Measurements from ENCODE around the gene COMTD1.

The COMTD1 gene

DNA sequence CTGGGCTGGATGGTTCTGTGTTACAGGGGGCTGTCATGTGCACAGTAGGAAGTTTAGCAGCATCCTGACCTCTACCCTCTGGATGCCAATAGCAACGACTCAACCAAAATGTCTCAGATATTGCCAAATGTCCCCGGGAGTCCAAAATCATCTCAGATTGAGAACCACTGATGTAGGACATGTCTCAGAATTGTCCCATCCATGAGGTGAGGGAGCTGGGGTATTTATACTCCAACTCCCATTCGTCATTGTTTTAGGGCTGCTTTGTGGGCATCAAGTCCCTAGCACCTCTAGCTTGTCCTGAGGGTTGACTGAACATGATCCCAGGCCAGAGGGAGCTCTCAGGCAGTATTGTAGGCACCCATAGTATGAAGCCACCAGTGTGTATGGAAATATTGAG, 25.2 kb upstream of the COMTD1 start:
- DNase-seq (ENCODE audit: low read depth): no peak
- no peak for TF ChIP-seq CTCF (IDR thresholded peaks at IDR 0.05; ENCODE audit: insufficient read depth, low read depth, low read length, missing control alignments)
- H3K4me3 ChIP-seq (ENCODE audit: low read length): no peak overlapping the region

GRCh38 chr10:75254739-75255138, 19.0 kb upstream of the COMTD1 start:
- no peak overlapping the region for H3K4me3 ChIP-seq (ENCODE audit: low read length)
- no peak for TF ChIP-seq CTCF (IDR thresholded peaks at IDR 0.05; ENCODE audit: insufficient read depth, low read depth, low read length, missing control alignments)
- DNase-seq (ENCODE audit: low read depth): peak; percentile 38

DNA sequence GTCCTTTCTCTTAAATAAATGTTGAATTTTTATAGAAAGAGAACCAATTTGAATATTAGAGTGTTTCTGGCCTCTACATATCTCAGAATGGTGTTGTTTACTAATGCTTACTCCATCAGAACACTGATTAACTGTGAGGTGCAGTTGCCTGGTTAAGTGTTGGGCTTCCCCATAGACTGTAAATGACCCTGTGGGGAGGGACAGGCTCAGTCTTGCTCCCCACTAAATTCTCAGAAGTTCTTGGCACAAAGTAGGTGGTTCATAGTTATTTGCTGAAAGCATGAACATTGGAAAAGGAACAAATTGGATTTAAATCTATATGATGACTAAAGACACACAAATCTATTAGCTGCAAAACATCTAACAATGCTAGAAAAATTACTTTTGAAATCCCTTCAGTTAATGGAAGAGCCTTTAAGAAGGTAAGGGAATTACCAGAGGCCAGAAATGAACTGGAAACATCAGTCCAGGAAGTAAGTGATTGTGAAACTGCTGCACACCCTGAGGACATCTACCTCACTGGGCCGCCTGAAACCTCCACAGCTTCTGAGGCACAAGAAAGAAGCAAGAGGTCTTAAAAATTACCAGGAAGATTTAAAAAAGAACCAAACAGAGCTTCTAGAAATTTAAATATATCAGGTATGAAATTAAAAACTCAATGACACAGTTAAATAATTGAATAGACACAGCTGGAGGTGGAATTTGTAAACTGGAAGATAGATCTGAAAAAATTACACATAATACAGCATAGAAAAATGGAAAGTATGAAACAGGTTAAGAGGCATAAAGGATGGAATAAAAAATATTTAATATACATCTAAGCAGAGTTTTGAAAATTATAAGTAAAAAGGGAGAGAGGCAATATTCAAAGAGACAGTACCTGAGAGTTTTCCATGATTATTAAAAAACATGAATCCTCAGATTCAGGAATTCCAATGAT, 17.8 kb upstream of the COMTD1 start:
- TF ChIP-seq CTCF (IDR thresholded peaks at IDR 0.05; ENCODE audit: insufficient read depth, low read depth, low read length, missing control alignments): no peak
- DNase-seq (ENCODE audit: low read depth): peak; percentile 84
- no peak overlapping the region for H3K4me3 ChIP-seq (ENCODE audit: low read length)

DNA sequence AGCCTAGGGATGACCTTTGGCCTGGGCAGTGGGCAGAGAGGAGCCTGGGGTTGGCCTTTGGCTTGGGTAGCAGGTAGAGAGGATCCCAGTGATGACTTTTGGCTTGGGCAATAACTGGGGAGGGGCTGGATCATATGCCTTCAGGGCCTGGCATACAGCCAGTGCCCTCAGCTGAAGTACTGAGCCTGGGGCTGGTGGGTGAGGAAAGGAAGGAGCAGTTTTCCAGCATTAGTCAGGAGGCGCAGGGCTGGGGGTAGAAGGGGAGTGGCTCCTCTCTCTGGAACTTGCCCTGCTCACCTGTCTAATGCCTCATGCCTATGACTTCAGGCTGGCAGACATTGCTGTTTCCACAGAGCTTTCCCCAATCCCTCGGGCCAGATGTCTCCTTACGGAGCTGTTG, 15.2 kb upstream of the COMTD1 start:
- DNase-seq (ENCODE audit: low read depth): peak; percentile 98
- no peak overlapping the region for H3K4me3 ChIP-seq (ENCODE audit: low read length)
- TF ChIP-seq CTCF (IDR thresholded peaks at IDR 0.05; ENCODE audit: insufficient read depth, low read depth, low read length, missing control alignments): no peak

DNA sequence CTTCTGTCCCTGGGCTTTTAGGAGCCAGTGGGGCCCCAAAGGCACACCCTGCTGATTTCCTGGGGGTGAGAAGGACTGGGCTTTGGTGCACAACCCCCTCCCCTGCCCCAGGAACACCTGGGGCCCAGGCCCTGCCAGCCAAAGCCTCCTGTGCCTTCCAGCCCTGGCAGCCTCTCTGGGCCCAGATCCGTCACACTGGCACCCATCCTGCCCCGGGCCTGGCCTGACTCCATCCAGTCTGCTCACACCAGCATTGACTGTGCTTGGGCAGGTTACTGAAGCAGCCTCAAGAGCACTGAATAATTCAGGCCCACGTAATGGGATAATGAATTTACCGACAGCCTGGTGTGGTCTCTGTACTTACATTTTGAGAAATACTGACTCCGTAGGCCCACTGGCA, 12.0 kb upstream of the COMTD1 start:
- no peak for TF ChIP-seq CTCF (IDR thresholded peaks at IDR 0.05; ENCODE audit: insufficient read depth, low read depth, low read length, missing control alignments)
- no peak for DNase-seq (ENCODE audit: low read depth)
- H3K4me3 ChIP-seq (ENCODE audit: low read length): no peak overlapping the region

DNA sequence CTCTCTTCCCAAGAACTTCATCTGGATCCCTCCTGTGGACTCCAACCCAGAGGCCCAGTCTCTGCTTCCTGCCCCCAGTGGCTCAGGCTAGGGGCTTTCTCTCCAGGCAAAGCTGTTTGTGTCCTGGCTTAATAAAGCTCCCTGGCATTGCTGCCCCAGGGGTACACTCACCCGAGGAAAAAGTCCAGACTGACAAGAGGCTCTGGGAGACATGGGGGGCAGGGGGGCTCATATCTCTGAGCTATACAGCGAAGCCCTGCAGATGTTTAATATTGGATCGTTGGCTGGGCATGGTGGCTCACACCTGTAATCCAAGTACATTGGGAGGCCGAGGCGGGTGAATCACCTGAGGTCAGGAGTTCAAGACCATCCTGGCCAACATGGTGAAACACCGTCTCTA, 10.7 kb upstream of the COMTD1 start:
- no peak for TF ChIP-seq CTCF (IDR thresholded peaks at IDR 0.05; ENCODE audit: insufficient read depth, low read depth, low read length, missing control alignments)

More for the DNA sequence above, 10.7 kb upstream of the COMTD1 start:
- no peak for DNase-seq (ENCODE audit: low read depth)
- H3K4me3 ChIP-seq (ENCODE audit: low read length): no peak overlapping the region
